Natural killer cell treated with Interleukin-12 subunit alpha and Interleukin-12 subunit beta and Interleukin-15 and Interleukin-18, amount 100 ng/mL, for 72 hours (primary cell): ENCODE measurements around the gene MTR. TPM values are rescaled to one million over a fixed set of nuclear protein-coding genes. Genes with fewer than 3 reads are reported as not detected.
A peak's percentile ranks its signal among the peaks of the same experiment; 100 is the strongest.

Source experiments
- ATAC-seq, 2 donors: fragments of 150-1000 bp; cut with Tn5 transposase in 1 of 2; sonication (Bioruptor Pico), chemical (Tn5 transposase) in 1 of 2; 2 replicates each; pipeline ENCODE4 v1.10.0; 2021
- DNase-seq: peaks from one replicate; pipeline ENCODE4 v3.0.0; 2022; ENCODE audit warnings: low spot score
- H3K27ac Mint-ChIP-seq, 2 donors: 1 replicate in 1 of 2; 2 replicates in 1 of 2; pipeline ENCODE4 v1.8.0; 2022; ENCODE audit warnings: mixed read lengths in 2 of 2, mild to moderate bottlenecking in 1 of 2, moderate library complexity in 1 of 2
- H3K27me3 Mint-ChIP-seq, 2 donors: 1 replicate in 1 of 2; 2 replicates in 1 of 2; pipeline ENCODE4 v1.8.0; 2022; ENCODE audit warnings: mixed read lengths in 2 of 2
- H3K36me3 Mint-ChIP-seq: one replicate; pipeline ENCODE4 v1.8.0; 2022; ENCODE audit warnings: mixed read lengths
- H3K4me1 Mint-ChIP-seq, 2 donors: 1 replicate in 1 of 2; 2 replicates in 1 of 2; pipeline ENCODE4 v1.8.0; 2022; ENCODE audit warnings: low read depth in 2 of 2, mixed read lengths in 2 of 2, mild to moderate bottlenecking in 1 of 2
- H3K4me3 Mint-ChIP-seq: one replicate; pipeline ENCODE4 v1.8.0; 2022; ENCODE audit warnings: mixed read lengths
- H3K9me3 Mint-ChIP-seq: 2 replicates; pipeline ENCODE4 v1.8.0; 2022; ENCODE audit warnings: mixed read lengths
- total RNA-seq, 2 donors: library from RNA; stranded (reverse); gene quantifications; one replicate each; pipeline ENCODE4 v1.2.3, GENCODE V29; 2022

The MTR gene
- total RNA-seq, 2 donors from 2014 or later, result 36.3 to 47.1 TPM

DNA sequence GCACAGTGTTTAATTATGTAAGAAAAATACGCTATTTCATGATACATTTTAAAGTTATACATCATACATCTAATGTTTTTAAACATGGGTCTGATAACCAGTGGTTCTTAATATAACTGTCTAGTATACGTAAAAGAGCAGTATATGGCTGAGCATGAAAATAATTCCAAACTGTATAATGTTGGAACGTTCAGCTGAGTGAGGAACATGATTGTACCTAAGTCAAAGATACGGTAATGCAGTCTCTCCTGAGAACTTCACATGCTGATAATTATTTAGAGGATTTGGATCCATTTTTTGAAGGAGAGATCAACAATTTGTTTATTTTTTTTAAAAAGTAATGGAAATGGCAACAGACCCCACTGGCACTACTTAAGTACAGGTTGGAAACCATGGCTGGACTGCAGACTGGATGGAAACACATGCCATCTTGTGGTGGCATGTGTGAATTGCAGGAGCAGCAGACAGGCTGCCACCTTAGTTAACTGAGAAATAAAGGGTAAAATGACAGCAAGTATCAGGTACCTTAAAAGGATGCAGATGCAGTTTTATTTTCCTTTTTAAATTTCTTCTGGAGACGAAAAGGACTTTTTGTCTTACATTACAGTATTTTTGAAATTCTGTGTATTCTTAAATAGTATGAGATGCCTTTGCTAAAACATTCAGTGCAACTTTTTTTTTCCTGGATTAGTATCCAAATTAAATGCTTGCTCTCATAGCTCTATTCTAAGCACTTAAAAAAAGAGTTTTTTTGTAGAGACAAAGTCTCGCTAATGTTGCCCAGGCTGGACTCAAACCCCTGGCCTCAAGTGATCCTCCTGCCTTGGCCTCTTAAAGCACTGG, 73.8 kb downstream of the MTR start:
- Mint-ChIP-seq H3K4me3 (no peak overlapping the region), H3K27ac (peak overlapping the region; percentile 78 to 84), H3K27me3 (no peaks in the 10 kb centered on the region)

DNA sequence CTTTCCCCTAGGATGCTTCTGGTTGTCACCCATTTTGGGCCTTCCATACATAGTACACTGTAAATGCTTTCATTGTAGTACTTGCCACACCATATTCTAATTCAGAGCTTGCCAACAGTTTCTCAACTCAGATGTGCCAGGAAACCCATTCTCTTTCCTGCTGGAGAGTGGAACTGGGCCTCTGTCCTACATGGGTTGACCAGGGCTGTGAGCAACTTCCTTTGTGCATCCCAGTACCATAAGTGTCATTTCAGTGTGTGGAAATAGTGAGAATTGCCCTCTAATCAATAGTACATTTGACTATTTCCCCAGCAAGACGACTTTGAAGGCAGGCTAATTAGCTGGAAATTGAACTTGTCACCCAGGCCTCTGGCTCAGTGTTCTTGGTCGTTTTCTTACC, 74.8 kb downstream of the MTR start:
- DNase-seq (no peak), ATAC-seq (peak; percentile 45 to 52)
- peaks cover 24 to 26% of the 10 kb centered on the region in 2 donors for H3K4me1 Mint-ChIP-seq
- H3K9me3 Mint-ChIP-seq, result no peaks in the 10 kb centered on the region
- H3K27ac Mint-ChIP-seq, result peak overlapping the region; percentile 78 to 84
- peak overlapping the region; percentile 38 for H3K4me3 Mint-ChIP-seq
- peaks cover 31% of the 10 kb centered on the region for H3K36me3 Mint-ChIP-seq
- H3K27me3 Mint-ChIP-seq, result no peaks in the 10 kb centered on the region

More for the DNA sequence above, 73.8 kb downstream of the MTR start:
- DNase-seq (no peak), ATAC-seq (peak in 1 of 2 donors; percentile 72)
- H3K36me3 Mint-ChIP-seq, result peaks cover 30% of the 10 kb centered on the region
- H3K9me3 Mint-ChIP-seq, result no peaks in the 10 kb centered on the region
- peaks cover 24 to 26% of the 10 kb centered on the region in 2 donors for H3K4me1 Mint-ChIP-seq

GRCh38 chr1:236870721-236871120, 75.6 kb downstream of the MTR start:
- Mint-ChIP-seq H3K36me3 (peaks cover 34% of the 10 kb centered on the region), H3K4me1 (peaks cover 20 to 24% of the 10 kb centered on the region in 2 donors), H3K4me3 (peak overlapping the region; percentile 38), H3K27me3 (no peaks in the 10 kb centered on the region), H3K9me3 (no peaks in the 10 kb centered on the region), H3K27ac (peak overlapping the region; percentile 78 to 84)
- peak; percentile 67 to 70 for ATAC-seq
- no peak for DNase-seq

DNA sequence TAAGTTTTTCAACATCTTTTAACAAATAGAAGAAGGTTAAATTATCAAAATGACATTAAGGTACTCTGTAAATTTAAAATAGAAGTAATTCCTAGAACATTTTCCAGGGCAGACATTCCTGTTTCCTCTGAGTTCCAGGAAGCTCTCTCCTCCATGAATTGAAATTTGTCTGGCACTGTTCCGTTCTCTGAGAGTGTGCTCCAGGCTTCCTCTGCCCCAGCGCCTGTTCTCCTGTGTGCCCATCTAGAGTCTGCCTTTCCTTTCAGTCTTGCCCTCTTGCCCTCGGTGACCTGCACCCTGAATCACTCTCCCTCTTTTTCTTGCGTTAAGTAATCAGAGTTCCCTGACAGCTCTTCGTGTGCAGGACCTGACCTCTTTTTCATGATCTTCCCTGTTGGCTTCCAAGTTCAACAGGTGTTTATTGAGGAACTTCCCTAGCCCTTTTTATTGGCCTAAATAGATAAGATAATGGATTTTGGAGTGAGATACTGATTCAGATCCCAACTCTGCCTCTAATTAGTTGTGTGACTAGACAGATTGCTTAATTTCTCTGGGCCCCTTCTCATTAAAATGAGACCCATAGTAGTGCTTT, 77.1 kb downstream of the MTR start:
- ATAC-seq (no peak), DNase-seq (no peak)
- Mint-ChIP-seq H3K36me3 (peaks cover 34% of the 10 kb centered on the region), H3K4me3 (no peak overlapping the region), H3K9me3 (no peaks in the 10 kb centered on the region), H3K4me1 (peaks cover 19 to 24% of the 10 kb centered on the region in 2 donors), H3K27me3 (no peaks in the 10 kb centered on the region), H3K27ac (peak overlapping the region; percentile 25 to 39)

GRCh38 chr1:236875975-236876374, 80.9 kb downstream of the MTR start:
- no peak for ATAC-seq
- H3K9me3 Mint-ChIP-seq, result no peaks in the 10 kb centered on the region

DNA sequence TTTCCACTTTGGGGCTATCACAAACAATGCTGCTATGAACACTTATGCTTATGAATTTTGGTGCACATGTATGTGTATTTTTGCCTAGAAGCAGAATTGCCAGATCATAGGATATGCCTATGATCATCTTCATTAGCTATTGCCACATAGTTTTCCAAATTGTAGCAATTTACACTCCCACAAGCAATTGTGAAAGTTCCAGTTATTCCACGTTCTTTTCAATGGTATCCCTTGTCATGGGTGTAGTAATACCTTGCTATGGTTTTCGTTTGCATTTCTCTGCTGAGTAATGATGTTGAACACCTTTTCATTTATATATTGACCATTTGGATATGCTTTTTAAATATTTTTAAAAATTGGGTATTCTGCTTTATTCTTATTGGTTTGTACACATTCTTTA, 82.6 kb downstream of the MTR start:
- no peaks in the 10 kb centered on the region for H3K4me1 Mint-ChIP-seq
- DNase-seq, result no peak
- no peak overlapping the region for H3K4me3 Mint-ChIP-seq
- ATAC-seq, result no peak
- no peaks in the 10 kb centered on the region for H3K9me3 Mint-ChIP-seq
- H3K36me3 Mint-ChIP-seq, result peaks cover 12% of the 10 kb centered on the region
- no peaks in the 10 kb centered on the region for H3K27me3 Mint-ChIP-seq
- H3K27ac Mint-ChIP-seq, result no peak overlapping the region

More at GRCh38 chr1:236875975-236876374, 80.9 kb downstream of the MTR start:
- H3K36me3 Mint-ChIP-seq, result peaks cover 19% of the 10 kb centered on the region
- H3K27ac Mint-ChIP-seq, result no peak overlapping the region
- H3K4me1 Mint-ChIP-seq, result peaks cover 5 to 7% of the 10 kb centered on the region in 2 donors
- H3K4me3 Mint-ChIP-seq, result no peak overlapping the region
- DNase-seq, result no peak
- no peaks in the 10 kb centered on the region for H3K27me3 Mint-ChIP-seq

GRCh38 chr1:236880209-236880608, 85.1 kb downstream of the MTR start:
- H3K4me3 Mint-ChIP-seq, result no peak overlapping the region
- H3K4me1 Mint-ChIP-seq, result no peaks in the 10 kb centered on the region
- H3K27ac Mint-ChIP-seq, result no peak overlapping the region
- peaks cover 8% of the 10 kb centered on the region for H3K36me3 Mint-ChIP-seq
- no peaks in the 10 kb centered on the region for H3K27me3 Mint-ChIP-seq
- no peaks in the 10 kb centered on the region for H3K9me3 Mint-ChIP-seq
- ATAC-seq, result no peak
- no peak for DNase-seq

DNA sequence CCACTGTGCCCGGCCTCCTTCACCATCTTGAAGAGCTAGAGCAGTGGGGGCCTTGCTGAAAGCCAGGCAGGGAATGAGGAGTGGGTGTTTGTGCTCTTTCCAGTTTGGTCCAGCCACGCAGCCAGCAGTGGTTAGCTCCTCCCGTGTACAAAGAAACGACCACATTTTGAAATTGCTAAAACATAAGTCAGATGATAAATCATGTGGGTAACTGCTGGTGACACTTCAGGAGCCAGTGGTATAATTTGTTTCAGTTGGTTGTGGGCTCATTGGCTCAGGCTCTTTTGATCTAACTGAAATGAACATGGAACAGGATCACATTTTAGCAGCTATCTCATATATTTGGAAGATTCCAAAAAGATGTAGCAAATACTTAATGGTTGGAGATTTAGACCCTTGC, 87.6 kb downstream of the MTR start:
- Mint-ChIP-seq H3K27me3 (no peaks in the 10 kb centered on the region), H3K9me3 (no peaks in the 10 kb centered on the region), H3K4me1 (no peaks in the 10 kb centered on the region), H3K36me3 (peaks cover 14% of the 10 kb centered on the region), H3K4me3 (no peak overlapping the region), H3K27ac (no peak overlapping the region)
- DNase-seq, result no peak
- ATAC-seq, result no peak

DNA sequence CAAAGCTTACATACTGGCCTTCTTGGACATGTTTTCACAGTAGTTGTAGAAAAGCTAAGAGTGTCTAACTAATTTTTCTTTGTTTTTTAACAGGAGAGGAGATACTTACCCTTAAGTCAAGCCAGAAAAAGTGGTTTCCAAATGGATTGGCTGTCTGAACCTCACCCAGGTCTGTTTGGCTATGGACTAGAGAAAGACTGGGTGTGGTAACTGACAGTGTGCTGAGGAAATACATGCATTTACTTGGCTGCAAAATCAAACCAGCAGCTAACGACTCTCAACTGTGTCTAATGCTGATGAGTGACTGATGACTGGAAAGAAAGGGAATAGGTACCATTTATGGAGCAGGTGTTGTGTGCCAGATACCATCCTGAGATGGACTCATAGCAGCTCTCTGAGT, 91.1 kb downstream of the MTR start:
- DNase-seq (no peak), ATAC-seq (no peak)
- Mint-ChIP-seq H3K27ac (no peak overlapping the region), H3K9me3 (no peaks in the 10 kb centered on the region), H3K4me1 (no peaks in the 10 kb centered on the region), H3K36me3 (peaks cover 14% of the 10 kb centered on the region), H3K4me3 (no peak overlapping the region), H3K27me3 (no peaks in the 10 kb centered on the region)

GRCh38 chr1:236887081-236887480, 92.0 kb downstream of the MTR start:
- ATAC-seq (no peak), DNase-seq (no peak)
- Mint-ChIP-seq H3K27ac (no peak overlapping the region), H3K4me1 (no peaks in the 10 kb centered on the region), H3K36me3 (peaks cover 14% of the 10 kb centered on the region), H3K4me3 (no peak overlapping the region), H3K9me3 (no peaks in the 10 kb centered on the region), H3K27me3 (no peaks in the 10 kb centered on the region)

GRCh38 chr1:236888126-236888525, 93.0 kb downstream of the MTR start:
- no peak overlapping the region for H3K4me3 Mint-ChIP-seq
- DNase-seq (no peak), ATAC-seq (no peak)
- H3K27me3 Mint-ChIP-seq, result no peaks in the 10 kb centered on the region
- no peaks in the 10 kb centered on the region for H3K9me3 Mint-ChIP-seq
- no peaks in the 10 kb centered on the region for H3K4me1 Mint-ChIP-seq
- H3K27ac Mint-ChIP-seq, result peak overlapping the region in 1 of 2 donors; percentile 22
- peaks cover 14% of the 10 kb centered on the region for H3K36me3 Mint-ChIP-seq

DNA sequence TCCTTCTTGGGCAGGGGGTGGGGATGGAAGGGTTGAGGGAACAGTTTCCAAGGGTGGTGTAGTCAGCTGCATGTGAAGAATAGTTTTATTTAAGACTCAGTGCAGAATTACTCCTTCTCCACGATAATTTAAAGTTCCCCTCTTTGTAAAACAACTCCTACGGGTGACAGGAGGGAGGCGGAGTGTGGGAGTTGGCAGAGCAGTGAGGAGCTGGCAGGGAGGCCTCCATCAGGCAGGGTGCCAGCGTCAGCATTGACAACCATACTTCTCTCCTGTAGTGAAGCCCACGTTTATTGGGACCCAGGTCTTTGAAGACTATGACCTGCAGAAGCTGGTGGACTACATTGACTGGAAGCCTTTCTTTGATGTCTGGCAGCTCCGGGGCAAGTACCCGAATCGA, 93.8 kb downstream of the MTR start:
- no peak overlapping the region for H3K4me3 Mint-ChIP-seq
- H3K27ac Mint-ChIP-seq, result no peak overlapping the region
- DNase-seq (no peak), ATAC-seq (no peak)
- no peaks in the 10 kb centered on the region for H3K9me3 Mint-ChIP-seq
- no peaks in the 10 kb centered on the region for H3K27me3 Mint-ChIP-seq
- peaks cover 14% of the 10 kb centered on the region for H3K36me3 Mint-ChIP-seq
- no peaks in the 10 kb centered on the region for H3K4me1 Mint-ChIP-seq

DNA sequence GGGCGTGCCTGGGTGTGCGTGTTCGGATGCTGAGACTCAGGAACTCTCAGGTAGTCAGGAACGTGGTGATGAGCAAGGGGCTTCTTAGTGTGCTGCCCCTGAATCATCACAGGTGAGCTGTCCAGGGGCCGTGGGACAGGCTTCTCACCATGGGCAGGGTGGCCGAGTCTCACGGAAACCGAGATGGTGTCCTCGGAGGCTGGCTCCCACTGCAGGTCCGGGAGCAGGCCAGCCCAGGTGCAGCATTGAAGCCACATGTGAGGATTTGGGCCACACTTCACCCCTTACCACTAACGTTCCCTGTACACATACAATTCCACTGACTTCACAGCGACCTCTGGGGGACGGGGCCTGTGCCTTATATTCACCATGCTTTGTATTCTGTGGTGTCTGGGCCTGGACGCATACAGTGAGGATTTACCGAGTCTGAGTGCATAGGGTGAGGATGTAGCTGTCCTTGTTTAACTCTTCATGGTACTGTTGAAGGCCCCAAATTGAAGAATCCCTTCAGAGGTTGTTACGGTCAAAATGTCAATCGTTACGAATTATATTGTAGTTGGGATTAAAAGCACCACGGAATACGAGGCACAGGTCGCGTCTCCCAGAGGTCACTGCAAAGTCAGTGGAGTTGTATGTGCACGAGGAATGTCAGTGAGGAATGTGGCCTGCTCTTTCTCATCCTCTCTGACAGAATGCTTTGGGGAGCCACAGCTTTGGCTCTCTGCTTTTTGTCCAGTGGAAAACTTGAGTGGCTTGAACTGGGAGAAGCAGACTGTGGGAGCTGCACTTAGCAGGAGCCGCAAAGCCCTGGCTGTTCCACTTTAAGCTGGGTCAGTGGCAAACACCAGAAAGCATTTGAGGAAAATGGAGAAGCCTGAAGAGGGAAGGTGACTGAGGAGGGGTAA, 95.3 kb downstream of the MTR start:
- Mint-ChIP-seq H3K27me3 (no peaks in the 10 kb centered on the region), H3K4me3 (no peak overlapping the region), H3K36me3 (peaks cover 12% of the 10 kb centered on the region), H3K27ac (no peak overlapping the region), H3K4me1 (no peaks in the 10 kb centered on the region), H3K9me3 (no peaks in the 10 kb centered on the region)
- DNase-seq (no peak), ATAC-seq (peak in 1 of 2 donors; percentile 34)
